Neural cell (in vitro differentiated cells): ENCODE results near the gene PRSS50.

Source experiments
- CTCF ChIP-seq: fragments of 450-650 bp; IDR thresholded peaks from 2 replicates; pipeline ENCODE4 v1.5.1; 2014; ENCODE audit warnings: antibody characterized with exemption, mild to moderate bottlenecking, moderate library complexity; ENCODE audit not compliant: poor library complexity, severe bottlenecking
- EZH2 ChIP-seq: fragments of 200-600, 300-800 bp; shearing (Covaris generic), sonication (generic); IDR thresholded peaks from 2 replicates; pipeline ENCODE4 v1.6.1; 2014; ENCODE audit warnings: antibody characterized with exemption, low read length, borderline replicate concordance, mild to moderate bottlenecking; ENCODE audit not compliant: insufficient read depth, poor library complexity, severe bottlenecking
- MXI1 ChIP-seq: fragments of 450-650 bp; conservative IDR thresholded peaks from 2 replicates; pipeline ENCODE4 v1.6.1; 2014; ENCODE audit warnings: antibody characterized with exemption, mild to moderate bottlenecking; ENCODE audit not compliant: poor library complexity, severe bottlenecking
- SMC3 ChIP-seq: fragments of 450-650 bp; conservative IDR thresholded peaks from 2 replicates; pipeline ENCODE4 v1.6.1; 2014; ENCODE audit warnings: antibody characterized with exemption, mild to moderate bottlenecking, moderate library complexity; ENCODE audit not compliant: poor library complexity

- no peak for TF ChIP-seq CTCF
- no peak for TF ChIP-seq EZH2
- TF ChIP-seq MXI1 = no peak
- no peak for TF ChIP-seq SMC3
Observed at GRCh38 chr3:46721009-46721408, 3.3 kb upstream of the PRSS50 start.
